ENCODE measurements around the gene CCDC15. TPM values are rescaled to one million over a fixed set of nuclear protein-coding genes. Genes with fewer than 3 reads are reported as not detected.
"Not testable (repeated sequence)": the region's sequence is repeated elsewhere in the genome, so short reads cannot be mapped to it uniquely, and the experiment has no call there.

CCDC15 gene
- total RNA-seq, 5 donors from 2014 or later (not counting 1 experiment from before 2014, with no cell fraction given), result 1.4 to 3.4 (median 2.1) TPM

DNA sequence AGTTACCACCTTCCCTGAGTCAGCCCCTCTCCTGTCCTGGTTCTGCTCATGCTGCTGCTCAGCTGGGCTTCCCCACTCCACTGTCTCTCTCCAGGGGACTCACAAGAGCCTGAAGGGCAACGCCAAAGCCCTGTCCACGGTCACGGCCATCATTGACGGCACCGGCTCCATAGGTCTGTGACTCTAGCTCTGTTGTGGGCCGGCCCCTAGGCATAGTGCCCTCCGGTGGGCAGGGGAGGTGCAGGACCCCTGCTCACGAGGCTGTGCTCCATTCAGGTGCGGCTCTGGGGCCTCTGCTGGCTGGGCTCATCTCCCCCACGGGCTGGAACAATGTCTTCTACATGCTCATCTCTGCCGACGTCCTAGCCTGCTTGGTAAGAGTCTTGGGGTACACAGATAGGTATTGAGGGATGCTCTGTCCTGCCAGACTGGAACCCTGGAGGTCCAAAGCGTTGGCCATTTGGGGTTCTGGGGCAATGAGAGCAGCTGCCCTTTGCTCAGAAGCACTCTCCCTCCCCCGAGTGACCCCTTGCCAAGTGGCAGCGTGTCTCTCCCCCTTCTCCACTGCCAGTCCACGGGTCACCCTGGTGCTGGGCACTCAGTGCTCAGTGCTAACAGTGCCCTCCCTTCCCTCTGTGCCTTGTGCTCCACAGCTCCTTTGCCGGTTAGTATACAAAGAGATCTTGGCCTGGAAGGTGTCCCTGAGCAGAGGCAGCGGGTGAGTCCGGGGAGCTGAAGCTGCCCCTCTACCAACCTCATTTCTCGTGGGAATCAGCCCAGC lies 131.5 kb downstream of the CCDC15 start:
- no peaks in the 10 kb centered on the region for H3K9me3 Mint-ChIP-seq
- POLR2A ChIA-PET, result no interaction called here
- 80% methylated on average over 17 of the region's 20 CpGs for WGBS (ENCODE audit: insufficient coverage)

GRCh38 chr11:125086633-125087296 lies 132.8 kb downstream of the CCDC15 start:
- peaks cover 0 to 5% (median 3%) of the 10 kb centered on the region in 3 donors for H3K4me1 Mint-ChIP-seq
- no peaks in the 10 kb centered on the region for H3K9me3 Mint-ChIP-seq
- H3K4me3 ChIP-seq (ENCODE audit: control insufficient read depth in 1 of 2, extremely low read depth in 1 of 2, low read length in 1 of 2), result no peak overlapping the region
- H3K27me3 ChIP-seq (replicated peaks in 1 of 2; ENCODE audit: control insufficient read depth in 2 of 2, extremely low read depth in 1 of 2, insufficient read depth in 2 of 2, low read length in 1 of 2), result peaks cover 0 to 6% of the 10 kb centered on the region in 2 experiments
- ChIA-PET CTCF (no interaction called here), POLR2A (no interaction called here)
- no peaks in the 10 kb centered on the region for H3K36me3 Mint-ChIP-seq
- ATAC-seq (replicated peaks in 1 of 4), result no peak
- H3K36me3 ChIP-seq (ENCODE audit: control insufficient read depth in 2 of 2, extremely low read depth in 1 of 2, insufficient read depth in 1 of 2, low read length in 1 of 2), result no peaks in the 10 kb centered on the region
- H3K4me1 ChIP-seq (ENCODE audit: control insufficient read depth in 1 of 2, extremely low read depth in 1 of 2, insufficient read depth in 2 of 2, low read length in 2 of 2), result no peaks in the 10 kb centered on the region
- no peak for DNase-seq
- 83% methylated on average over 4 of the region's 14 CpGs for WGBS (ENCODE audit: insufficient coverage)
- H3K9me3 ChIP-seq, result no peaks in the 10 kb centered on the region
- H3K27me3 Mint-ChIP-seq, result peaks cover 0 to 4% of the 10 kb centered on the region in 2 donors
- no peak overlapping the region for H3K27ac Mint-ChIP-seq
- H3K27ac ChIP-seq (ENCODE audit: low read length), result no peak overlapping the region
- H3K4me3 Mint-ChIP-seq, result no peak overlapping the region

More for the DNA sequence above, 131.5 kb downstream of the CCDC15 start:
- no peak for ATAC-seq (replicated peaks in 1 of 4)
- H3K4me1 ChIP-seq (ENCODE audit: control insufficient read depth in 1 of 2, extremely low read depth in 1 of 2, insufficient read depth in 2 of 2, low read length in 2 of 2), result no peaks in the 10 kb centered on the region
- H3K36me3 Mint-ChIP-seq, result no peaks in the 10 kb centered on the region
- peaks cover 0 to 11% of the 10 kb centered on the region in 2 experiments for H3K27me3 ChIP-seq (replicated peaks in 1 of 2; ENCODE audit: control insufficient read depth in 2 of 2, extremely low read depth in 1 of 2, insufficient read depth in 2 of 2, low read length in 1 of 2)
- no peak overlapping the region for H3K27ac Mint-ChIP-seq
- no peak overlapping the region for H3K27ac ChIP-seq (ENCODE audit: low read length)
- H3K4me3 Mint-ChIP-seq, result no peak overlapping the region
- peaks cover 0 to 8% of the 10 kb centered on the region in 2 donors for H3K27me3 Mint-ChIP-seq
- H3K9me3 ChIP-seq, result no peaks in the 10 kb centered on the region
- CTCF ChIA-PET, result no interaction called here
- no peak overlapping the region for H3K4me3 ChIP-seq (ENCODE audit: control insufficient read depth in 1 of 2, extremely low read depth in 1 of 2, low read length in 1 of 2)
- no peaks in the 10 kb centered on the region for H3K36me3 ChIP-seq (ENCODE audit: control insufficient read depth in 2 of 2, extremely low read depth in 1 of 2, insufficient read depth in 1 of 2, low read length in 1 of 2)
- H3K4me1 Mint-ChIP-seq, result no peaks in the 10 kb centered on the region
- DNase-seq, result no peak

- ATAC-seq (replicated peaks in 1 of 4) (no peak), DNase-seq (no peak)
- WGBS (ENCODE audit: insufficient coverage), result 71% methylated on average over 1 of the region's 2 CpGs
- peaks cover 0 to 2% of the 10 kb centered on the region in 2 donors for H3K36me3 ChIP-seq (ENCODE audit: control insufficient read depth in 2 of 2, extremely low read depth in 1 of 2, insufficient read depth in 1 of 2, low read length in 1 of 2)
- no peaks in the 10 kb centered on the region for H3K27me3 Mint-ChIP-seq
- H3K4me1 Mint-ChIP-seq, result peaks cover 0 to 5% (median 3%) of the 10 kb centered on the region in 3 donors
- H3K36me3 Mint-ChIP-seq, result no peaks in the 10 kb centered on the region
- H3K27ac ChIP-seq (ENCODE audit: low read length), result no peak overlapping the region
- no peaks in the 10 kb centered on the region for H3K9me3 ChIP-seq
- no peak overlapping the region for H3K4me3 ChIP-seq (ENCODE audit: control insufficient read depth in 1 of 2, extremely low read depth in 1 of 2, low read length in 1 of 2)
- ChIA-PET CTCF (no interaction called here), POLR2A (interaction anchor here in 1 of 2 donors (0.6 kb wide), 1 partner anchor 21 kb away, joined by 3 read pairs; no protein-coding TSS in a partner anchor)
- no peaks in the 10 kb centered on the region for H3K4me1 ChIP-seq (ENCODE audit: control insufficient read depth in 1 of 2, extremely low read depth in 1 of 2, insufficient read depth in 2 of 2, low read length in 2 of 2)
- no peak overlapping the region for H3K4me3 Mint-ChIP-seq
- no peak overlapping the region for H3K27ac Mint-ChIP-seq
- no peaks in the 10 kb centered on the region for H3K27me3 ChIP-seq (replicated peaks in 1 of 2; ENCODE audit: control insufficient read depth in 2 of 2, extremely low read depth in 1 of 2, insufficient read depth in 2 of 2, low read length in 1 of 2)
- no peaks in the 10 kb centered on the region for H3K9me3 Mint-ChIP-seq
These were observed 134.1 kb downstream of the CCDC15 start for GRCh38 chr11:125088123-125088522.

DNA sequence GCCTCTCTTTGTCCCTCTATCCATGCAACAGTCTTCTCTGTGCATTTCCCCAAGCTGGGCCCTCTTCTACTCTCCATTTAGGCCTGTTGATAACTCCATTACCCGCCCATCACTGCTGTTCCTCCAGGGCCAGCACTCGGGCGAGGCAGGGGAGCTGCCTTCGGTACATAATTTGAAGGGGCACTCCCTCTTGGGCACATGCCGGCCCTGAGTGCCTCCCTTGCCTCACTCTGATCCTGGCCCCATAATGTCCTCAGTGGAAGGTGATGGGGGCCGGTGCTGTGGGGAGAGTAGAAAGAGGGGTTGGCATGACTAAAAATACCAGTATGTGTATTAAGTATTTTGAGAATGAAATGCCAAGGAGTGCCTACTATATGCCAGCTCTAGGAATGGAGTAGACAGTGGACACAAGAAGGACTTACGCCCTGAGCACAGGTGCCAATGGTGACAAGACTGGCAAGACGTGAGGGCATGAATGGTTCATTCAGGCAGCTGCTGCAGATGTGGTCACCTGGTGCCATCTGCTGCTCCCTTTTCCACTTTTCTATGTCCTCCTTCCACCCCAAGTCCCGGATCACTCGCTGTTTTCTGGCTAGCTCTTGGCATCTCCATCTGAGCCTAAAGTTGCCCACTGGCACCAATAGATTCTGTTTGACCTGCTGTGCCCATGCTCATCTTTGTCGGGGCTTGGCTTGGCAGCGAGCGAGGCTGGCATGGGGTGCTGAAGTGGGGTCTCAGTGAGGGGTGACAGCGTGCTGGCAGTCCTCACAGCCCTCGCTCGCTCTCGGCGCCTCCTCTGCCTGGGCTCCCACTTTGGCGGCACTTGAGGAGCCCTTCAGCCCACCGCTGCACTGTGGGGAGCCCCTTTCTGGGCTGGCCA lies 134.8 kb downstream of the CCDC15 start:
- H3K27me3 ChIP-seq (replicated peaks in 1 of 2; ENCODE audit: control insufficient read depth in 2 of 2, extremely low read depth in 1 of 2, insufficient read depth in 2 of 2, low read length in 1 of 2), result no peaks in the 10 kb centered on the region
- no peaks in the 10 kb centered on the region for H3K4me1 ChIP-seq (ENCODE audit: control insufficient read depth in 1 of 2, extremely low read depth in 1 of 2, insufficient read depth in 2 of 2, low read length in 2 of 2)
- Mint-ChIP-seq H3K9me3 (no peaks in the 10 kb centered on the region), H3K27ac (no peak overlapping the region), H3K4me3 (no peak overlapping the region), H3K36me3 (no peaks in the 10 kb centered on the region), H3K27me3 (no peaks in the 10 kb centered on the region), H3K4me1 (peaks cover 0 to 5% (median 3%) of the 10 kb centered on the region in 3 donors)
- H3K4me3 ChIP-seq (ENCODE audit: control insufficient read depth in 1 of 2, extremely low read depth in 1 of 2, low read length in 1 of 2), result no peak overlapping the region
- ChIA-PET POLR2A (interaction anchor here in 1 of 2 donors (0.6 kb wide), 1 partner anchor 21 kb away, joined by 3 read pairs; no protein-coding TSS in a partner anchor), CTCF (no interaction called here)
- no peak overlapping the region for H3K27ac ChIP-seq (ENCODE audit: low read length)
- 87% methylated on average over 10 of the region's 20 CpGs for WGBS (ENCODE audit: insufficient coverage)
- DNase-seq (no peak), ATAC-seq (replicated peaks in 1 of 4) (no peak)
- H3K36me3 ChIP-seq (ENCODE audit: control insufficient read depth in 2 of 2, extremely low read depth in 1 of 2, insufficient read depth in 1 of 2, low read length in 1 of 2), result peaks cover 0 to 2% of the 10 kb centered on the region in 2 donors
- no peaks in the 10 kb centered on the region for H3K9me3 ChIP-seq

DNA sequence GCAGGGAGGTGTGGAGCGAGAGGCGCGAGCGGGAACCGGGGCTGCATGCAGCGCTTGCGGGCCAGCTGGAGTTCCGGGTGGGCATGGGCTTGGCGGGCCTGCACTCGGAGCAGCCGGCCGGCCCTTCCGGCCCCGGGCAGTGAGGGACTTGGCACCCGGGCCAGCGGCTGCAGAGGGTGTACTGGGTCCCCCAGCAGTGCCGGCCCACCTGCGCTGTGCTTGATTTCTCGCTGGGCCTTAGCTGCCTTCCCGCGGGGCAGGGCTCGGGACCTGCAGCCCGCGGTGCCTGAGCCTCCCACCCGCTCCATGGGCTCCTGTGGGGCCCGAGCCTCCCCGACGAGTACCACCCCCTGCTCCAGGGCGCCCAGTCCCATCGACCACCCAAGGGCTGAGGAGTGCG lies 135.5 kb downstream of the CCDC15 start:
- H3K9me3 ChIP-seq; H3K4me1 Mint-ChIP-seq; CTCF ChIA-PET; H3K27me3 Mint-ChIP-seq; ATAC-seq (replicated peaks in 1 of 4); H3K27ac Mint-ChIP-seq; H3K4me3 ChIP-seq (ENCODE audit: control insufficient read depth in 1 of 2, extremely low read depth in 1 of 2, low read length in 1 of 2); H3K27ac ChIP-seq (ENCODE audit: low read length); H3K4me3 Mint-ChIP-seq; H3K36me3 ChIP-seq (ENCODE audit: control insufficient read depth in 2 of 2, extremely low read depth in 1 of 2, insufficient read depth in 1 of 2, low read length in 1 of 2); POLR2A ChIA-PET; H3K36me3 Mint-ChIP-seq; H3K27me3 ChIP-seq (replicated peaks in 1 of 2; ENCODE audit: control insufficient read depth in 2 of 2, extremely low read depth in 1 of 2, insufficient read depth in 2 of 2, low read length in 1 of 2); H3K4me1 ChIP-seq (ENCODE audit: control insufficient read depth in 1 of 2, extremely low read depth in 1 of 2, insufficient read depth in 2 of 2, low read length in 2 of 2); H3K9me3 Mint-ChIP-seq; DNase-seq: not testable (repeated sequence)
- 98% methylated on average over 21 of the region's 31 CpGs for WGBS (ENCODE audit: insufficient coverage)

DNA sequence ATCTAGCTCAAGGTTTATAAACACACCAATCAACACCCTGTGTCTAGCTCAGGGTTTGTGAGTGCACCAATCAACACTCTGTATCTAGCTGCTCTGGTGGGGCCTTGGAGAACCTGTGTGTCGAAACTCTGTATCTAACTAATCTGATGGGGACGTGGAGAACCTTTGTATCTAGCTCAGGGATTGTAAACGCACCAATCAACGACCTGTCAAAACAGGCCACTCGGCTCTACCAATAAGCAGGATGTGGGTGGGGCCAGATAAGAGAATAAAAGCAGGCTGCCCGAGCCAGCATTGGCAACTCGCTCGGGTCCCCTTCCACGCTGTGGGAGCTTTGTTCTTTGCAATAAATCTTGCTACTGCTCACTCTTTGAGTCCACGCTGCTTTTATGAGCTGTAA lies 136.1 kb downstream of the CCDC15 start:
- ATAC-seq (replicated peaks in 1 of 4); H3K4me1 Mint-ChIP-seq; H3K27me3 Mint-ChIP-seq; H3K27me3 ChIP-seq (replicated peaks in 1 of 2; ENCODE audit: control insufficient read depth in 2 of 2, extremely low read depth in 1 of 2, insufficient read depth in 2 of 2, low read length in 1 of 2); POLR2A ChIA-PET; H3K27ac ChIP-seq (ENCODE audit: low read length); H3K4me3 Mint-ChIP-seq; H3K4me3 ChIP-seq (ENCODE audit: control insufficient read depth in 1 of 2, extremely low read depth in 1 of 2, low read length in 1 of 2); H3K27ac Mint-ChIP-seq; H3K9me3 Mint-ChIP-seq; CTCF ChIA-PET; DNase-seq; H3K36me3 Mint-ChIP-seq; H3K36me3 ChIP-seq (ENCODE audit: control insufficient read depth in 2 of 2, extremely low read depth in 1 of 2, insufficient read depth in 1 of 2, low read length in 1 of 2); H3K9me3 ChIP-seq; H3K4me1 ChIP-seq (ENCODE audit: control insufficient read depth in 1 of 2, extremely low read depth in 1 of 2, insufficient read depth in 2 of 2, low read length in 2 of 2): not testable (repeated sequence)
- WGBS (ENCODE audit: insufficient coverage), result 80% methylated on average over 2 of the region's 10 CpGs
